ENCODE results near the gene ANKZF1. TPM values are rescaled to one million over a fixed set of nuclear protein-coding genes. Genes with fewer than 3 reads are reported as not detected.

The ANKZF1 gene
- total RNA-seq, 2 donors from 2014 or later: 14.5 to 14.9 TPM

DNA sequence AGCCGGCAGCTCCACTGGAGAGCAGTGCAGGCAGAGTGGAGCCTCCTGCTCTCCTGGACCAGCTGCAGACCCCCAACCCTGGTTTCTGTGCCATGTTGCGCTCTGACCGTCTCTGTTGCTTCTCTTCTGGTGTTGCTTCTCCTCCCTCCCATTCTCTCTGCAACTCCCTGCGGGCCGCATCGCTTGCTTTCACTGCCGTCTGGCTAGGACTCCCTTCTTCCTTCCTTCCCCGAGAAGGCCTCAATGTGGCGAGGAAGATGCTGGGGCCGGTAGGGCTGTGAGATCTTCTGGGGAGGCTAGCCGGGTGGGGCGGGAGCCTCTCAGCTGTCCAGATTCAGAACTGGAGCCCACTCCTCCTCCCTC, 55.7 kb downstream of the ANKZF1 start:
- Histone ChIP-seq H3K36me3 (peaks cover 46% of the 10 kb centered on the region), H3K4me1 (peaks cover 0 to 25% of the 10 kb centered on the region in 2 donors), H3K9me3 (no peaks in the 10 kb centered on the region), H3K27me3 (no peaks in the 10 kb centered on the region), H3K27ac (no peak overlapping the region), H3K4me3 (no peak overlapping the region)
- DNase-seq (ENCODE audit: low spot score): no peak
- TF ChIP-seq CTCF (IDR thresholded peaks at IDR 0.05): no peak

DNA sequence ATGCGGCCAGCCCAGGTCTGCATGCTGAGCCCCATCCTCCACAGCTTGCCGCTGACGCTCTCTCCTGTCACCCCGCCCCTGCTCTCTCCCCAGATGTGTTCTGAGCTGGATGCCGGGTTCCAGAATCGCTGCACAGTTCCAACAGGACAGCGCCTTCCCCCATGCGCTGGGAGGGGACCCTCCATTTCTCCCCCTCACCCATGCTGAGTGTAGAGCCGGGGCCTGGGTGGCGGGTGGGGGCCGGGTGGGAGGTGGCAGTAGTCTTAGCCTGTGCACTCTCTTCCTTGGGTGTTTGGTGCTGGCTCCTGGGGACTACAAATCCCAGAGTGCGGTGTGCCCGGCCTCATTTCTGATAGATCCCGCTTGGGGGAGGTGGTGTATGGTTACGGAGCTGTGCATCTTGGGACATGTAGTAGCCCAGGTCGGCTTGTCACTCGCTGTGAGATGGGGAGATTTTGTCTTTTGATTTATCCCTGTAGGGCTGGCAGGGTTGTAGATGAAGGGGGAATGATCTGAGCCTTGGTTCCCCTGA, 56.4 kb downstream of the ANKZF1 start:
- no peaks in the 10 kb centered on the region for H3K27me3 ChIP-seq
- H3K4me1 ChIP-seq: peaks cover 0 to 19% of the 10 kb centered on the region in 2 donors
- H3K4me3 ChIP-seq: no peak overlapping the region
- H3K9me3 ChIP-seq: no peaks in the 10 kb centered on the region
- H3K36me3 ChIP-seq: peaks cover 42% of the 10 kb centered on the region
- no peak for TF ChIP-seq CTCF (IDR thresholded peaks at IDR 0.05)
- H3K27ac ChIP-seq: peak overlapping the region in 1 of 2 donors; percentile 19
- DNase-seq (ENCODE audit: low spot score): no peak

Other genes starting within 250 kb of the ANKZF1 start
- not detected for gene FEV, start 244.6 kb upstream of the ANKZF1 start, total RNA-seq
- not detected for gene CRYBA2, start 236.4 kb upstream of the ANKZF1 start, total RNA-seq
- gene CFAP65, start 188.3 kb upstream of the ANKZF1 start, total RNA-seq: not detected
- not detected for gene IHH, start 168.9 kb upstream of the ANKZF1 start, total RNA-seq
- 1 to 10 TPM; 8.3 to 8.4 TPM for gene NHEJ1, start 69.0 kb upstream of the ANKZF1 start, total RNA-seq
- under 1 TPM; 0.33 to 0.55 TPM for gene SLC23A3, start 59.8 kb upstream of the ANKZF1 start, total RNA-seq
- gene CNPPD1, start 52.9 kb upstream of the ANKZF1 start, total RNA-seq: 10 to 100 TPM; 32.4 to 42.3 TPM
- 10 to 100 TPM; 26.6 to 41.7 TPM for gene RETREG2, start 51.5 kb upstream of the ANKZF1 start, total RNA-seq
- 10 to 100 TPM; 15.5 to 31.5 TPM for gene ZFAND2B, start 23.0 kb upstream of the ANKZF1 start, total RNA-seq
- 10 to 100 TPM in 1 of 2 donors, 1 to 10 TPM in 1; 9.3 to 12.1 TPM for gene ABCB6, start 10.8 kb upstream of the ANKZF1 start, total RNA-seq
- 10 to 100 TPM; 78.8 to 80.3 TPM for gene ATG9A, start 170 bp upstream of the ANKZF1 start, total RNA-seq
- 1 to 10 TPM; 1.8 to 3.4 TPM for gene GLB1L, start 15.6 kb downstream of the ANKZF1 start, total RNA-seq
- gene STK16, start 15.7 kb downstream of the ANKZF1 start, total RNA-seq: 1 to 10 TPM; 7.0 to 9.0 TPM
- gene TUBA4B, start 23.4 kb downstream of the ANKZF1 start, total RNA-seq: not detected
- gene TUBA4A, start 24.1 kb downstream of the ANKZF1 start, total RNA-seq: 100 to 1,000 TPM in 1 of 2 donors, 10 to 100 TPM in 1; 51.7 to 159 TPM
- gene DNAJB2, start 49.6 kb downstream of the ANKZF1 start, total RNA-seq: 10 to 100 TPM; 33.3 to 38.7 TPM
- under 1 TPM in 1 of 2 donors, not detected in 1; 0.74 TPM for gene PTPRN, start 79.6 kb downstream of the ANKZF1 start, total RNA-seq
- gene RESP18, start 102.9 kb downstream of the ANKZF1 start, total RNA-seq: not detected
- 10 to 100 TPM; 48.1 to 51.2 TPM for gene DNPEP, start 158.1 kb downstream of the ANKZF1 start, total RNA-seq
- gene DES, start 188.6 kb downstream of the ANKZF1 start, total RNA-seq: over 10,000 TPM; 12,280 to 13,654 TPM
- gene SPEG, start 205.0 kb downstream of the ANKZF1 start, total RNA-seq: 10 to 100 TPM; 82.2 to 90.8 TPM